ENCODE results near the gene KIRREL3.

The KIRREL3 gene

GRCh38 chr11:126981635-126982034 is 18.9 kb downstream of the KIRREL3 start:
- Histone ChIP-seq H3K4me3 (ENCODE audit: low read length) (no peak overlapping the region), H3K36me3 (replicated peaks; ENCODE audit: low read depth, low read length) (no peaks in the 10 kb centered on the region), H3K4me2 (ENCODE audit: low read length) (no peak overlapping the region), H3K9me3 (ENCODE audit: insufficient read depth, low read length) (no peaks in the 10 kb centered on the region), H3K4me1 (ENCODE audit: low read length) (no peaks in the 10 kb centered on the region), H4K20me1 (ENCODE audit: insufficient read depth, low read length) (0 out of 2 replicates have a peak, but pooled peaks cover 3% of the 10 kb centered on the region), H2AFZ (ENCODE audit: low read depth, low read length) (no peak overlapping the region), H3K27ac (ENCODE audit: low read length) (no peak overlapping the region), H3K79me2 (ENCODE audit: low read length) (no peaks in the 10 kb centered on the region), H3K27me3 (ENCODE audit: low read depth, low read length) (peaks cover 44% of the 10 kb centered on the region), H3K9ac (ENCODE audit: low read length) (no peak overlapping the region)
- TF ChIP-seq CTCF (IDR thresholded peaks at IDR 0.05; ENCODE audit: low read depth, low read length) (no peak), EZH2phosphoT487 (IDR thresholded peaks at IDR 0.05; ENCODE audit: low read depth) (no peak)

- Histone ChIP-seq H3K27ac (ENCODE audit: low read length) (no peak overlapping the region), H3K9me3 (ENCODE audit: insufficient read depth, low read length) (no peaks in the 10 kb centered on the region), H3K79me2 (ENCODE audit: low read length) (no peaks in the 10 kb centered on the region), H2AFZ (ENCODE audit: low read depth, low read length) (no peak overlapping the region), H3K4me1 (ENCODE audit: low read length) (no peaks in the 10 kb centered on the region), H3K36me3 (replicated peaks; ENCODE audit: low read depth, low read length) (no peaks in the 10 kb centered on the region), H3K4me3 (ENCODE audit: low read length) (no peak overlapping the region), H3K4me2 (ENCODE audit: low read length) (no peak overlapping the region), H3K9ac (ENCODE audit: low read length) (no peak overlapping the region), H4K20me1 (ENCODE audit: insufficient read depth, low read length) (no peaks in the 10 kb centered on the region), H3K27me3 (ENCODE audit: low read depth, low read length) (peaks cover 32% of the 10 kb centered on the region)
- no peak for TF ChIP-seq EZH2phosphoT487 (IDR thresholded peaks at IDR 0.05; ENCODE audit: low read depth)
- TF ChIP-seq CTCF (IDR thresholded peaks at IDR 0.05; ENCODE audit: low read depth, low read length) = no peak
Measured at GRCh38 chr11:126978911-126979310, 21.7 kb downstream of the KIRREL3 start.

- Histone ChIP-seq H3K9ac (ENCODE audit: low read length) (no peak overlapping the region), H3K27me3 (ENCODE audit: low read depth, low read length) (peaks cover 28% of the 10 kb centered on the region), H3K9me3 (ENCODE audit: insufficient read depth, low read length) (no peaks in the 10 kb centered on the region), H3K79me2 (ENCODE audit: low read length) (no peaks in the 10 kb centered on the region), H3K4me3 (ENCODE audit: low read length) (no peak overlapping the region), H3K4me1 (ENCODE audit: low read length) (no peaks in the 10 kb centered on the region), H3K36me3 (replicated peaks; ENCODE audit: low read depth, low read length) (no peaks in the 10 kb centered on the region), H3K4me2 (ENCODE audit: low read length) (no peak overlapping the region), H2AFZ (ENCODE audit: low read depth, low read length) (no peak overlapping the region), H3K27ac (ENCODE audit: low read length) (no peak overlapping the region), H4K20me1 (ENCODE audit: insufficient read depth, low read length) (no peaks in the 10 kb centered on the region)
- TF ChIP-seq CTCF (IDR thresholded peaks at IDR 0.05; ENCODE audit: low read depth, low read length) = no peak
- no peak for TF ChIP-seq EZH2phosphoT487 (IDR thresholded peaks at IDR 0.05; ENCODE audit: low read depth)
Measured at GRCh38 chr11:126978165-126978564, 22.4 kb downstream of the KIRREL3 start.

GRCh38 chr11:126973051-126973450 is 27.5 kb downstream of the KIRREL3 start:
- H3K9ac ChIP-seq (ENCODE audit: low read length) = no peak overlapping the region
- H3K9me3 ChIP-seq (ENCODE audit: insufficient read depth, low read length) = no peaks in the 10 kb centered on the region
- no peak overlapping the region for H2AFZ ChIP-seq (ENCODE audit: low read depth, low read length)
- TF ChIP-seq CTCF (IDR thresholded peaks at IDR 0.05; ENCODE audit: low read depth, low read length) = no peak
- TF ChIP-seq EZH2phosphoT487 (IDR thresholded peaks at IDR 0.05; ENCODE audit: low read depth) = no peak
- peaks cover 33% of the 10 kb centered on the region for H3K27me3 ChIP-seq (ENCODE audit: low read depth, low read length)
- H3K79me2 ChIP-seq (ENCODE audit: low read length) = no peaks in the 10 kb centered on the region
- no peaks in the 10 kb centered on the region for H4K20me1 ChIP-seq (ENCODE audit: insufficient read depth, low read length)
- H3K27ac ChIP-seq (ENCODE audit: low read length) = no peak overlapping the region
- H3K36me3 ChIP-seq (replicated peaks; ENCODE audit: low read depth, low read length) = no peaks in the 10 kb centered on the region
- no peak overlapping the region for H3K4me2 ChIP-seq (ENCODE audit: low read length)
- no peaks in the 10 kb centered on the region for H3K4me1 ChIP-seq (ENCODE audit: low read length)
- H3K4me3 ChIP-seq (ENCODE audit: low read length) = no peak overlapping the region
